HG02973 (cell line): Measurements from ENCODE around the gene MUCL1.
A peak's percentile ranks its signal among the peaks of the same experiment; 100 is the strongest.
"Not testable (repeated sequence)": the region's sequence is repeated elsewhere in the genome, so short reads cannot be mapped to it uniquely, and the experiment has no call there.

Source experiments
- ATAC-seq: cut with Tn5 transposase; IDR thresholded peaks from one replicate; pipeline ENCODE4 v1.9.1; 2021; ENCODE audit warnings: moderate library complexity; ENCODE audit not compliant: unreplicated experiment

MUCL1 gene, protein sequence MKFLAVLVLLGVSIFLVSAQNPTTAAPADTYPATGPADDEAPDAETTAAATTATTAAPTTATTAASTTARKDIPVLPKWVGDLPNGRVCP

DNA sequence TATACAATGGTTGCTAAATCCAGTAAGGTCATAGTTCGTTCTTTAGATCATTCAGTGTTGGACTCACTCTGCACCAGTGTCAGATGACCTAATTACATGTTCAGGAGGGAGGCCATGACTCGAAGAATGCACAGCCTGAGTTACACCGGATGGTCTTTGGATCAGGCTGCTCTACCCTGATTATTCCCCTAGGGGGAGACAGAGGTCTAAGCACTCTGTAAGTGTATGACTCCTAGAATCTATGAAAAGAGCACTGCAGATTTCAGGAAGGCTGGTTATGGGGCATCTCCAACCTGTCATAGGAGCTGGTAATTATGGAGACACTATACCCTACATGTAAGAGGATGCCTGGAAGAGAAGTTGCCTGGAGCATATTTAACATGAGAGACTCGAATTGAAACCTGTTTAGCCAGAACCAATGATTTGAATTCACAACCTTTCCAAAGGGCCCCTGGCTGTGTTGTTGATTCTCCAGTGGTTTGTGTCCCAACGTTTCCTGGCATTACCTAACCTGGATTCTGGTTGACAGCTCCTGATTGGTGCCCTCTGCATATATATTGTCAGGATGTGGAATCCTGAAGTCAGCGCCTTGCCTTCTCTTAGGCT lies at the start of gene MUCL1:
Gene MUCL1, plus strand, starts transcription at position 584 of the 606 bp plus-strand sequence. CDS start 67 bp downstream, outside the sequence.
- ATAC-seq: peak; percentile 98

DNA sequence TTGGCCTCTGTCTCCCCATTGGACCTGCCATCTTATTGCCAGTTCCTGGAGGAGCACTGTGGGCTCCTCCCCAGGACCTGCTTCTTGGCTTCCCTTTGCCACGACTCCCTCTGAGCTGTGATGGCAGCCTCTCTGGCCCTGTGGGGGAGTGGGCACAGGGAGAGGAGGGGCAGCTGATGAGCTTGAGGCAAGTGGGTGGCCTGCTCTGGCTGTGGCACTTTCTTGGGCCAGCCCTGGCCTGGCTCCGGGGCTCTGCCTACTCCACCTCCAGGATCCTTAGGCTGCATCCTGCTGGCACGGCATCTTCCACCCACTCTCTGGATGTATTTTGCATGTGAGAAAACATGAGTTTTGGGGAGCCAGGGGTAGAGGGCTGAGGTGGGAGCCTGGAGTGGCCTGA lies 32.6 kb upstream of the MUCL1 start:
- ATAC-seq: no peak

DNA sequence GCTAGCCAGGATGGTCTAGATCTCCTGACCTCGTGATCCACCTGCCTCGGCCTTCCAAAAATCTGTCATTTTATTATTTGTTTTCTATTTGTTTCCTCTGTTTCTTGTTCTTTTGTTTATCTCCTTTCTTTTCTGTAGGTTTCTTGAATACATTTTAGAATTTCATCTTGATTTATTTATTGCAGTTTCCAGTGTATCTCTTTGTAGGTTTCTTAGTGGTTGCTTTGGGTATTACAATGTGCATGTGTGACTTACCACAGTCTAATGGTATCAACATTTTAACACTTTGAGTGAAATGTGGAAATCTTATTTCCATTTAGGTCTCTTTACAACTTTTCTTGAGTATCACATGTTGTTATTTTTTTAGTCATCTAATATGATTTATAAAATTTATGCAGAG lies 29.9 kb upstream of the MUCL1 start:
- no peak for ATAC-seq

DNA sequence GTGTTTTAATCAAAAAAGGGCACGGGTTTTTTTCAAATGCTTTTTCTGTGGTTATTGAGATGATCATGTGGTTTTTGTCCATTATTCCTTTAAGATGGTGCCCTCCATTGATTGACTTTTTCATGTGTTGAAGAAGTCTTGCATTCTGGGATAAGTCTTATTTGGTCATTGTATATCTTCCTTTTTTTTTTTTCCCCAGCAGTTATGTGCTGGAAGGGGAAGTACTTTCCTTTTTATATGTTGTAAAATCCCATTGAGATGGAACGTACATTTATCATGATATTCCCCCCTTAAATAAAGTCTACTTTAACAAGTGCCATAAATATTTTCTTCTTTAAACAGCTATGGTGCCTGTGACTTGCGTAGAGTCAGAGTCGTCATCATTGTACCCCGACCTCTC lies 24.8 kb upstream of the MUCL1 start:
- no peak for ATAC-seq

DNA sequence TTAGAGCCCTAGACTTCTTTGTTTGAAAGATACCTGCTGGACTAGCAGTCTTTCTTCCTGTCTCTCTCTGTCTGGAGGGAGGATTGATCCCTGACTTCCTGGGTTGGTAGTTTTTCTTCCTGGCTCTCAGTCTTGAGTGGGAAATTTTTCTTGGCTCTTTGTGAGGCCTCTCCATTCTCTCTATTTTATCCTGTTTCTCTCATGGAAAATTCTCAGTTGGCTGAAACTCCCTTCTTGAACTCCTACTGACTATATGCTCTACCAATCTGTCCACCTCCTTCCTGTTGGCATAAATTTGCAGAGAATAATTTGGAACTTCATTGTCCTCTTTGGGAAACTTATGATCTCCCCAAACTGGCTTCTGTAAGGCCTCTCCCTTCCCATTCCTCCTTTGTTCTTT lies 24.1 kb upstream of the MUCL1 start:
- no peak for ATAC-seq

DNA sequence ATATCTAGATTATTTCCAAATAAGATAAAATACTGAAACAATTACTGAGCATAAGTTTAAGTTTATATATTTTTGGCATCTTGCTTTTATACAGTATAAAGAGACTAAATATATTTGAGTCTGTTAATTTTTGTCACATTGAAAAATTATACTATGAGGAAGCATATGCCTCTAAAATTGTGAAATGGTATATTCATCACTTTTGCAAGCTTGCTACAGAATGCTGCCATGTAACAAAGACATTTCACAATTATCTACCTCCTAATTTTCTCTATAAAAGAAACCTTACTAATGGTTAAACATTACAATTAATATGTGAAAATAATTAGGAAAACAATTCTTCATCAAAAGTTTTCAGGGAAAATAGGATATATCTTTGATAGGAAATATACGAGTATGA lies 22.7 kb upstream of the MUCL1 start:
- ATAC-seq: no peak

DNA sequence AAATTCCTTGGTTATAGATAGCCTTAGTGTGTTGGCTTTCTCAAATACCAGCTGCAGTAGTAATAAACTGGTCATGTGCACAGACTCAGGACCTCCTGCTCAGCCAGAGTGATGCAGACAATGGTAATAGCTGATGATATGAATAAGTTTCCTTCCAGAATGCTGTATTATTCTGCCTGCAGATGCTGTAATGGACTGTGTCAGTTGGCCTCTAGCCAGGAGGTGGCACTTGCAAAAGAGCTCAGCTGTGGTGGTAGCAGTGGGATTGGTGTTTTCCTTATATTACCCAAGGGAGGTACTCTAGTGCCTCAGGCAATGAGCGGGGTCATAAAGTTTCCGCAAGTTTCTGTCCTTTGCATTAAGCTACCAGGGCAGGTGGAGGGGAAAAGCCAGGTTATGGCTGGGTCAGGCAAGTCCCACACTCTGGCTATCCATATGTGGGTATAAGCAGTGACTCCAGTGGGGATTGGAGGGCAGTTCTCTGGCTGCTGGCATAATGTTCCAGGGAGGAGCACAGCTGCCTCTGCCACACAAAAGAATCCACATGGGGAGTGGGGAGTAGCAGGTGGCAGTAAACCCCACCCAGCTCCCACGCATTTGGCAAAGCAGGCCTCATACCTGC lies 14.0 kb upstream of the MUCL1 start:
- ATAC-seq: no peak

DNA sequence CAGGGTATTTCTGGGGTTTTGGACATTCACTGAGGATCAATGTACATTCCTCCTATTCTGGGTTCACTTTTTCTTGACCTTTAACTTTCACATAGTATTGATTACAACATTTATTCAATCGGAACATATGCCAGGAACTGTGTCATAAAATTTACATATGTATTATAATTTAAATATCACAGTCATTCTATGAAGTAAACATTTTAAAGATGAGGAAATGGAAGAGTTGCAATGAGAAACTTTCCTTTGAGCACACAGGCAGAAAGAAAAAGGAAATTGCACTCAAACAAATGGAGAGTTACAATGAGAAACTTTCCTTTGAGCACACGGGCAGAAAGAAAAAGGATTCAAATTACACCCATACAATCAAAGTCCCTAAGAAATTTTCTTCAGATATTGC lies 3.1 kb downstream of the MUCL1 start:
- ATAC-seq: no peak

DNA sequence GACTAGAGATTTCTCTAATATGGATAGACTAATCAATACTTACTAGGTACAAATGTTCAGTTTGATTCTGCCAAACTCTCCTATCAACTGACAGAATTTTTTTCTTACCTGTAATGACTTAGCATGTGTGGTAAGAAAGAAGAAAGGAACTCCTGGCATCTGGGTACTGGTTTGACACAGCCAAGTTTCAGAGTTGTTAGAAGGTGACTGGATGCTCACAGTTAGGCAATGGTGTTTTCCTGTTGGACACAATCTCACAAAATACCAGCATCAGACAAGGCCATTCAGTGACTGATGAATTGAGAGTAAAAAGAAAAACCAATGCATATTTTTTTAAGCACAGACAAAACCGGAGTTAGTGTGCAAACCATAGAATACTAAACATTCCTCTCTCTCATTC lies 4.2 kb downstream of the MUCL1 start:
- no peak for ATAC-seq

DNA sequence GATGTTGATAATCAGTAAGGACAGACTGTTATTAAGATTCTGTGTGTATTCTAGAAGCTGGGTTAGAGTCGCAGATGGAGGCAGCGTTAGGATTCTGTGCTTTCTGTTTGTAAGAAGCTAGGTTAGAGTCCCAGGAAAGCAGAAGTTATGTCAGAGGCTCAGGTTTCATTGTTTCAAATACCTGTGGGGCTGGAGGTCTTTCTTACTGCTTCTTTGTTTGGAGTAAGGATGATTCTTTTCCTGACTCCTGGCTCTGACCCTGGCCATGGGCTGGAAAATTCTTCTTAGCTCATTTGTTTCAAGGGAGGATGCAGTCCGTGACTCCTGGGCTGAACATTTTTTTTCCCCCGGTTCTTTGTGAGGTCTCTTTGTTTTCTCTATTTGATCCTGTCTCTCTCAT lies 5.2 kb downstream of the MUCL1 start:
- ATAC-seq: no peak

DNA sequence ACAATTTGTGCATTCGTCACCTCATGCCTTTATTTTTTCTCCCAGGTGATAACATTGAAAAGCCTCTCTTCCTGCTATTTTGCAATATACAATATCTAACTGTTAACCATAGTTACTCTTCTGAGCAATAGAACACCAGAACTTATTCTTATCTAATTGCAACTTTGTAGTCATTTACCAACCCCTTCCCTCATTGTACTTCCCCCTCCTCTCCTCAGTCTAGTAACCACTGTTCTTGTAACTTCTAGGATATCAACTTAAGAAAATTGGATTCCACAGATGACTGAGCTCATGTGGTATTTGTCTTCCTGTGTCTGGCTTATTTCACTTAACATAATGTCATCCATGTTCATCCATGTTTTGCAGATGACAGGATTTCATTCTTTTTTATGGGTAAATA lies 7.6 kb downstream of the MUCL1 start:
- ATAC-seq: no peak

DNA sequence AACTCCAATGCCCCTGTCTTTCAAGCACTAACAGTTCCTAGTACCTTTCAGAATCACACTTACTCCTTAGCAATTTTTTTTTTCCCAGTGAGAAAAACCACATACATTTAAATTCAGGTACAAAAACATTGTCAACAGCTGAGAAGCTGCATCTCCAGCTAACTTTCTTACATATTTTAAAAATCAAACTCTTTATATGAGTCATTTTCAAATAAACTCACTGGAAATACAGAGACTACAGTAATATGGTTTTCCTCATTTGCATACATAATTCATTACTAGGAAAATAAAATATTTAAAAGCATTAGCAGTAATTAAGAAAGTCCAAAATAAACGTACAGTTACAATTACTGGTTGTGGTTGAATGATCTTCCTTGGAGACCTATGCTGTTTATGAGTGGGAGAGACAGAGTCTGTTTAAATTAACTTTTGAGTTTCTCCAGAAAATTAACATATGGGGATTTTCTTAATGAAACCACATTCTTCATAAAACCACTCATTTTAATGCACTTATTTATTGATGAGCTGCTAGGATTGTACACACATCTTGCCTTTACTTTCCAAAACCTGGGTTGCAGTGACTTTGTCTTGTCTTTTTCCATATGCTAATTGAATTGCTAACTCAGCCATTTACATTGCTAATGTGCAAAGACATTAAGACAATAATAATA lies 9.8 kb downstream of the MUCL1 start:
- ATAC-seq: no peak

DNA sequence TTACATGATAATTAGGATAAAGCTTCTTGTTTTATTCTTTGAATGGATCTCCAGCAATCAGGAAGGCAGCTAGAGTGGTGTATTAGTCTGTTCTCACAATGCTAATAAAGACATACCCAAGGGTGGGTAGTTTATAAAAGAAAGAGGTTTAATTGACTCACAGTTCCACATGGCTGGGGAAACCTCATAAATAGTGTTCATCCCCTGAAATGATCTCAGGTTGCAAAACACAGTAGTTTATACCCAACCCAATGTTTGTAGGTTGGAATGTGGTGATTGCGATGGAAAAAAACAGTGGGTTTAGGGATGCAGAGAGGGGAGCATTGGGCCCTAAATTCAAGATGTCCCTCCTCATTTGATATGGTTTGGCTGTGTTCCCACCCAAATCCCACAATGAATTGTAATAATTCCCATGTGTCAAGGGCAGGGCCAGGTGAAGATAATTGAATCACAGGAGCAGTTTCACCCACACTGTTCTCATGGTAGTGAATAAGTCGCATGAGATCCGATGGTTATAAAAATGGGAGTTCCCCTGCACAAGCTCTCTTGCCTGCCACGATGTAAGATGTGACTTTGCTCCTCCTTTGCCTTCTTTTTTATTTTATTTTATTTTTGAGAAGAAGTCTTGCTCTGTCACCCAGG lies 11.5 kb downstream of the MUCL1 start:
- ATAC-seq: no peak

DNA sequence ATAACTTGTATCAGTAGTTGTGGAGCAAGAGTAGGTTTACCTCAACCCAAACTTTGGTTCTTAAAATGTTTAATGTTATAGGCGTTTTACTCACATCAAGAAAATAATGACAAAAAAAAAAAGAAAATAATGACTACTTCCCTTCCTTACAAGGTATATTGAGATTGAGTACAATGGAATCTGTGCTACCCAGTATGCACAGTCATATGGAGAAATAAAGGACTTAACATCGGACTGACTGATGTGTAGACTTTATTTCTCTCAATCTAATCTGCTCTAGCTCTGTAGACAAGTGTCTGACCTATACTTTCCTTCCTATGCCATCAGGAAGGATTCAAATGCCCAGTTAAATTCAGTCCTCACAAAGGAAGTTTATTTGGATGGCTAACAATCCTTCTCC lies 14.4 kb downstream of the MUCL1 start:
- no peak for ATAC-seq

DNA sequence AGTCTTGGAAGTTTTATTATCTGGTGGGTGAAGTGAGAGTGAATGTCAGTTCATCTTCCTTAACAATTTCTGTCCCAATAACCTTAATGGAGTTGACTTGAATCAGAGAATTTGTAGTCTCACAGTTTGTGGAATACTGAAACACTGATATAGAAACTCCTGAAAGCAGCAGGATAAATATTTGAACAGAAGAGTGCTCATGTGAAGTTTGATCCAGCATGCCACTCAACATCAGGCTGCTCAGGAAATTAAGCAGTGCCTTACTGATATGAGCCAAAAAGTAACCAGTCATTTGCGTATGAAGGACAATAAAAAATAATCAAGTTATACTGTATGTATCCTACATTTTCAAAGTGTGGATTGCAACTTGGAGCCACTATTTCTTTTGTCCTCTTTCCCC lies 15.7 kb downstream of the MUCL1 start:
- ATAC-seq: no peak

DNA sequence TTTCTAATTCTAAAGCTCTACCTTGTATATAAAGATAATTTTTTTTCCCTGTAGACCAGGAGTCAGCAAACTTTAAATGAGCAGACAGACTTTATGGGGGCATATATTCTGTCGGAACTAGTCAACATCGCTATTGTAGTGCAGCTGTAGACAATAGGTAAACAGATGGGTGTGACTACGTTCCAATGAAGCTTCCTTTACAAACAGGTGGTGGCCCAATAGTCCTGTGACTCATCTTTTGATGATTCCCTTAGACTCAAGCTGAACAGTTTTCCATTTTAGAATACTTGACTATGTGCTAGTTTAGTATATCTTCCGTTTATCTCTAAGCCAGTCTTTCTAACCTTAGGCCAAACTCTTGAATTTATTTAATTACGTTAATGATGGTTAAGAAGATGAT lies 16.3 kb downstream of the MUCL1 start:
- ATAC-seq: no peak

DNA sequence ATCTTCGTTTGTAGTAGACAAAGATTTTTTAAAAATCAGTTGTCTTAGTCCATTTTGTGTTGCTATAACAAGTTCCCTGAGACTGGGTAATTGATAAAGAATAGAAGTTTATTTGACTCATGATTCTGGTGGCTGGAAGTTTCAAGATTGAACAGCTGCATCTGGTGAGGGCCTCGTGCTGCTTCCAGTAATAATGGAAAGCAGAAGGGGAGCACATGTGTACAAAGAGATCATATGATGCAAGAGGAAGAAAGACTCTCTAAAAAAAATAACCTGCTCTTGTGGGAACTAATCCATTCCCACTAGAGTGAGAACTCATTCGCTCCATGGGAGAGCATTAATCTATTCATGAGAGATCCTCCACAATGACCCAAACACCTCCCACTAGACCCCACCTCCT lies 24.8 kb downstream of the MUCL1 start:
- ATAC-seq: no peak

DNA sequence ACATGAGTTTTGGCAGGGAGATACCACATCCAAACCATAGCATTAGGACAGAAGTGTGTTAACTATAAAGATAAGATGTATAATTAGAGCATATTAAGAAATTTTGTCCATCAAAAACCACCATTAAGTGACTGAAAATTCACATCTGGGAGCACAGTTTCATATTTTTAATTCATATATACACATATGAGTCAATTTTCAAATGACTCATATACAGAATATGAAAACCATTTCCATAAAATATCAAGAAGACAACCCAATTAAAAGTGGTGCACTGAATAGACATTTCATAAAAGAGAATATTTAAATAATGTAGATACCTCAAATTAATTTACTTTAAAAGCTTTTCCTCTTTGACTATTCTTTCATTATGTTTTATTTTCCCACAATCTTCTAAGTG lies 25.3 kb downstream of the MUCL1 start:
- no peak for ATAC-seq

DNA sequence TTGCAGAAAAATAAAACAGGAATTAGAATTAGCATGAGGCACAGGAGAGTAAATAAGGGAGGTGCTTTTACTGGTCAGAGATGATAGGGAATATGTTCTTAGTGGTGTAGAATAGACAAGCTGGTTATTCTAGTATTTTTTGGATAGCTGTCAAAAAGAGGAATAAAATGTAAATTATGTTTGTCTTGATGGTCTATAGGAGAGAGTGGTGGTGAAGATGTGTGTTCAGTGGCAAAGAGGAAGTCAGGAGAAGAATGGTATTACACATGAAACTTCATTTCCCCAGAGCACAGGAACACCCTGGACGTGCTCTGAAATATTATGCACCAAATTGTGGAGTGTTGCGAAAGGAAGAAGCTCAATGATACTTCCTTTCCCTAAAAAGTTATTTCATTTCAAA lies 27.8 kb downstream of the MUCL1 start:
- no peak for ATAC-seq

DNA sequence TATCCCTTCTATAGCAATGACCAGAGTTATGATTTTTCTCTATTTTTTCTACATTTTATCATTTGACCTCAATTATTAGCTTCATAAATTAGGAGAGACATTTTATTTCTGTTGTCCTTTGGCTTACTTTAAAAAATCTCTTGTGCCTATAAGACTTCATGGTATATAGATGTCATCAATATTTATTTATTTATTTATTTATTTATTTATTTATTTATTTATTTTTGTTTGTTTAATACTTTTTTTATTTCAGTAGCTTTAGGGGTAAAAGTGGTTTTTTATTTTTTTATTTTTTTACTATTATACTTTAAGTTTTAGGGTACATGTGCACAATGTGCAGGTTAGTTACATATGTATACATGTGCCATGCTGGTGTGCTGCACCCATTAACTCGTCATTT lies 28.3 kb downstream of the MUCL1 start:
- ATAC-seq: not testable (repeated sequence)

DNA sequence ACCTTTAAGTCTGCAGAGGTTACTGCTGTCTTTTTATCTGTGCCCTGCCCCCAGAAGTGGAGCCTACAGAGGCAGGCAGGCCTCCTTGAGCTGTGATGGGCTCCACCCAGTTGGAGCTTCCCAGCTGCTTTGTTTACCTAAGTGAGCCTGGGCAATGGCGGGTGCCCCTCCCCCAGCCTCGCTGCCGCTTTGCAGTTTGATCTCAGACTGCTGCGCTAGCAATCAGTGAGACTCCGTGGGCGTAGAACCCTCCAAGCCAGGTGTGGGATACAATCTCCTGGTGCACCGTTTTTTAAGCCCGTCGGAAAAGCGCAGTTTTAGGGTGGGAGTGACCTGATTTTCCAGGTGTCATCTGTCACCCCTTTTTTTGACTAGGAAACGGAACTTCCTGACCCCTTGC lies 34.1 kb downstream of the MUCL1 start:
- ATAC-seq: not testable (repeated sequence)

DNA sequence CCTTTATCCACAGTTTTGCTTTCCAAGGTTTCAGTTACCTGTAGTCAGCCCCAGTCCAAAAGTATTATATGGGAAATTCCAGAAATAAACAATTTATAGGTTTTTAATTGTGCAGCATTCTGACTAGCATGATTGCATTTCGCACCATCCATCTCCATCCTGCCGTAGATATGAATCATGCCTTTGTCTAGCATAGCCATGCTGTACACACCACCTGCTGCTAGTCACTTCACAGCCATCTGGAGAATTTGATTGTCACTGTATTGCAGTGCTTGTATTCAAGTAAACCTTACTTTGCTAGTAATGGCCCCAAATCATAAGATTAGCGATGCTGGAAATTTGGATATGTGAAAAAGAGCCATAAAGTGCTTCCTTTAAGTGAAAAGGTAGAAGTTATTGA lies 36.0 kb downstream of the MUCL1 start:
- ATAC-seq: no peak
